OCI-LY1 (cell line): ENCODE results near the gene PTPRM.

Source experiments
- CTCF ChIP-seq: fragments of 200-600 bp; sonication (generic), shearing (Covaris generic); IDR thresholded peaks from 2 replicates; pipeline ENCODE4 v1.5.1; 2017; ENCODE audit warnings: mild to moderate bottlenecking, antibody characterized with exemption, low read length, moderate library complexity, mixed read lengths
- EZH2 ChIP-seq: fragments of 200-600 bp; sonication (generic), shearing (Covaris generic); IDR thresholded peaks from 2 replicates; pipeline ENCODE4 v1.8.0; 2017; ENCODE audit warnings: borderline replicate concordance, mixed run types, mild to moderate bottlenecking, antibody characterized with exemption, low read length, moderate library complexity, mixed read lengths

- no peak for TF ChIP-seq CTCF
- no peak for TF ChIP-seq EZH2
Measured at GRCh38 chr18:8356001-8356400, 788.9 kb downstream of the PTPRM start.
